Right lobe of liver (tissue), 6 donors: ENCODE data around the gene CPA2. TPM values are rescaled to one million over a fixed set of nuclear protein-coding genes. Genes with fewer than 3 reads are reported as not detected.

Experiments used
- ATAC-seq, 4 donors: fragments of 200-7000 bp; cut with Tn5 transposase; one replicate each; pipeline ENCODE4 v1.9.1; 2020; ENCODE audit warnings: mild to moderate bottlenecking in 4 of 4, moderate library complexity in 4 of 4
- DNase-seq, 3 donors: peaks; one replicate each; pipeline ENCODE4 v3.0.0-alpha.2; 2020
- H3K27ac ChIP-seq, 3 donors: fragments of 200-600 bp; one replicate each; pipeline ENCODE4 v1.8.0; 2022
- H3K27me3 ChIP-seq, 2 donors: fragments of 200-600 bp; one replicate each; pipeline ENCODE4 v1.8.0; 2022
- H3K36me3 ChIP-seq, 4 donors: fragments of 200-600 bp; sonication (generic) in 1 of 4; one replicate each; pipeline versions ENCODE4 v1.5.1 to v1.8.0; 2017 to 2022; ENCODE audit warnings: control low read depth in 1 of 4
- H3K4me1 ChIP-seq, 4 donors: fragments of 200-600 bp; sonication (generic) in 1 of 4; one replicate each; pipeline versions ENCODE4 v1.5.1 to v1.8.0; 2017 to 2022; ENCODE audit warnings: control low read depth in 1 of 4
- H3K4me3 ChIP-seq, 3 donors: fragments of 200-600 bp; one replicate each; pipeline ENCODE4 v1.8.0; 2022
- H3K9me3 ChIP-seq, 4 donors: fragments of 200-600 bp; sonication (generic) in 1 of 4; one replicate each; pipeline versions ENCODE4 v1.5.1 to v1.8.0; 2017 to 2022; ENCODE audit warnings: control low read depth in 1 of 4
- POLR2A ChIP-seq: fragments of 450-650 bp; IDR thresholded peaks from one replicate; pipeline ENCODE4 v1.6.1; 2017; ENCODE audit warnings: antibody characterized with exemption, mild to moderate bottlenecking
- WGBS: methylation state at CpG from one replicate; pipeline ENCODE4 v1.1.6; 2018; ENCODE audit warnings: low coverage, low lambda C conversion rate; ENCODE audit not compliant: insufficient coverage; ENCODE audit errors: missing lambda C conversion rate; 5-methylcytosine and 5-hydroxymethylcytosine counted together
- intact Hi-C, 2 donors: fragments of 100-400 bp; cut with DNase I; formaldehyde crosslinking; loops; one replicate each; pipeline versions ENCODE4 v1.11.2 to v1.14.1; 2022
- long read RNA-seq: library from polyadenylated mRNA; unstranded; transcript quantifications from one replicate; pipeline ENCODE4 v2.0.0, GENCODE V29; 2019
- total RNA-seq, 6 experiments: library from RNA; depleted of rRNA in 2 of 6; stranded (reverse); fragments of >200 nt in 2 of 6; fragmentation: NEBNext Ultra II Directional in 3 of 6; extraction: Animal tissue kit (Norgen Biotek cat#: 25700) in 3 of 6; gene quantifications; one replicate each; pipeline versions ENCODE4 v1.1.0 to v1.2.4, GENCODE V29; 2016 to 2023
- TF ChIP-seq, protein P1 (sequence below), 4 donors: fragments of 200-600 bp in 3 of 4; fragments of 450-650 bp in 1 of 4; IDR thresholded peaks; one replicate each; pipeline versions ENCODE4 v1.5.1 to v1.8.0; 2016 to 2022; ENCODE audit warnings: antibody characterized with exemption in 4 of 4, mild to moderate bottlenecking in 2 of 4
- donor health status: DM: no; HTN: yes; CAD: no.
- donor health status: DM: no; HTN: no; CAD: no.
- donor health status: DM: no; HTN: no; CAD: no.
- donor health status: DM: no; HTN: yes; CAD: no.
- donor health status: DM: no; HTN: yes; CAD: no.

The CPA2 gene
- total RNA-seq: not detected
- long read RNA-seq: 0 reads

- no peak for DNase-seq
- intact Hi-C loops: no loop called here
These were observed at the start of gene CPA2 for GRCh38 chr7:130266258-130266960. TSS of gene CPA2 (plus strand) at chr7:130266863. CDS start at chr7:130266882, 19 bp downstream.

DNA sequence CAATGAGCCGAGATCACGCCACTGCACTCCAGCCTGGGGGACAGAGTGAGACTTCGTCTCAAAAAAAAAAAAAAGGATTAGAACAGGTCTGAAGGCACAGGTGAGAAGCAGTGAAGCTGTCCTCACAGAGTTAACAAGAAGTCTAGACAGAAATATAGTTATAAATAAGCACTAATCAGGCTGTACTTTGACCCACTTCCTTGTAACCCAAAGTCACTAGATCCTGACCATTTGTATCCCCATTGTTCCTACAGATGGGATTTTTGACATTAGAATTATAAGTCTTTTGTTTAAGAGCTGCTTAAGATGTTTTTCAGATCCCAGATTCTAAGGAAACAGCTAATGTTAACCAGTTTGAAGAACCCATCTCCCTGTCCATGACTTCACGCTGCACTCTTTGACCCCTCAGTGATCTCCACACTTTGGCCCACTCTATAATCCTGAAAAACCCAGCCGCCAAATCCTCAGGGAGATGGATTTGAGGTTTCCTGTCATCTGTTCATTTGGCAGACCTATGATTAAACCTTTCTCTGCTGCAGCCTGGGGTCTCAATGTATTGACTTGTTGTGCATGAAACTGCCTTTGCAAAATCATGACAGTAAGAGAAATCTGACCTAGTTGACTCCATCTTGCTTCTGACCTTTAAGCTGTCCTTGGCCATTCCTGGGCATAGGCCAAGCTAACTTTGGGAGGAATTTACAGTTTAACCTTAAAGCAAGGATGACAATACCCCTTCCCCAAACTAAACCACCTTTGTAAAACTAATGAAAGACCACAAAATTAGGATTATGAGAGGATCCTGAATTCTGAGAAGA, 47.6 kb upstream of the CPA2 start:
- no peaks in the 10 kb centered on the region for H3K9me3 ChIP-seq

More at GRCh38 chr7:130266258-130266960, at the start of gene CPA2:
- WGBS: 67% methylated on average over 2 of the region's 3 CpGs
- H3K27ac ChIP-seq: no peak within 1 kb of the TSS
- H3K27me3 ChIP-seq: no peaks in the 10 kb centered on the region
- TF ChIP-seq, protein P1, sequence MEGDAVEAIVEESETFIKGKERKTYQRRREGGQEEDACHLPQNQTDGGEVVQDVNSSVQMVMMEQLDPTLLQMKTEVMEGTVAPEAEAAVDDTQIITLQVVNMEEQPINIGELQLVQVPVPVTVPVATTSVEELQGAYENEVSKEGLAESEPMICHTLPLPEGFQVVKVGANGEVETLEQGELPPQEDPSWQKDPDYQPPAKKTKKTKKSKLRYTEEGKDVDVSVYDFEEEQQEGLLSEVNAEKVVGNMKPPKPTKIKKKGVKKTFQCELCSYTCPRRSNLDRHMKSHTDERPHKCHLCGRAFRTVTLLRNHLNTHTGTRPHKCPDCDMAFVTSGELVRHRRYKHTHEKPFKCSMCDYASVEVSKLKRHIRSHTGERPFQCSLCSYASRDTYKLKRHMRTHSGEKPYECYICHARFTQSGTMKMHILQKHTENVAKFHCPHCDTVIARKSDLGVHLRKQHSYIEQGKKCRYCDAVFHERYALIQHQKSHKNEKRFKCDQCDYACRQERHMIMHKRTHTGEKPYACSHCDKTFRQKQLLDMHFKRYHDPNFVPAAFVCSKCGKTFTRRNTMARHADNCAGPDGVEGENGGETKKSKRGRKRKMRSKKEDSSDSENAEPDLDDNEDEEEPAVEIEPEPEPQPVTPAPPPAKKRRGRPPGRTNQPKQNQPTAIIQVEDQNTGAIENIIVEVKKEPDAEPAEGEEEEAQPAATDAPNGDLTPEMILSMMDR (IDR thresholded peaks at IDR 0.05): no peak
- no peak for TF ChIP-seq POLR2A
- no peak within 1 kb of the TSS for H3K4me3 ChIP-seq
- H3K4me1 ChIP-seq: no peaks in the 10 kb centered on the region
- no peak for ATAC-seq
- no peaks in the 10 kb centered on the region for H3K36me3 ChIP-seq
- H3K9me3 ChIP-seq: no peaks in the 10 kb centered on the region

GRCh38 chr7:130219871-130220270, 46.8 kb upstream of the CPA2 start:
- Histone ChIP-seq H3K27ac (no peak overlapping the region), H3K4me3 (no peak overlapping the region), H3K27me3 (no peaks in the 10 kb centered on the region), H3K9me3 (no peaks in the 10 kb centered on the region), H3K4me1 (no peaks in the 10 kb centered on the region), H3K36me3 (no peaks in the 10 kb centered on the region)
- WGBS: 75% methylated on average over 9 of the region's 9 CpGs
- TF ChIP-seq, protein P1 (IDR thresholded peaks at IDR 0.05): no peak
- TF ChIP-seq POLR2A: no peak
- no peak for DNase-seq
- ATAC-seq: no peak
- intact Hi-C loops: no loop called here

More for the DNA sequence above, 47.6 kb upstream of the CPA2 start:
- no peak overlapping the region for H3K4me3 ChIP-seq
- no peak for ATAC-seq
- WGBS: 82% methylated on average over 5 of the region's 5 CpGs
- no peaks in the 10 kb centered on the region for H3K36me3 ChIP-seq
- TF ChIP-seq, protein P1 (IDR thresholded peaks at IDR 0.05): no peak
- TF ChIP-seq POLR2A: no peak
- H3K4me1 ChIP-seq: no peaks in the 10 kb centered on the region
- H3K27ac ChIP-seq: no peak overlapping the region
- intact Hi-C loops: no loop called here
- DNase-seq: no peak
- no peaks in the 10 kb centered on the region for H3K27me3 ChIP-seq

DNA sequence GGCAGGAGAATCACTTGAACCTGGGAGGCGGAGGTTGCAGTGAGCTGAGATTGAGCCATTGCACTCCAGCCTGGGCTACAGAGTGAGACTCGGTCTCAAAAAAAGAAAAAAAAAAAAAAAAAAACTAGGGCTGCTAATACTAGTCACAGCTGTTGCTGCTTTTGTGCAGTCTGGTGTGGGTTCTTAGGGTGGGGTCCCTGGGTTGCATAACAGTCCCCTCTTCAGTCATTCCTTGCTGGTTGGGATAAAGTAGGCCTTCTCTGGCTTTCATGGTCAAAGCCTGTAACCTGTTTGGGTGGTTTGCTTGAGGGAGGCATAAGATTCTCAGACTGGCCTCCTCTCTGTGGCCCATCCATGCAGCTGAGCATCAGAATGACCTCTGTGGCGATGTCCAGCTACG, 44.9 kb upstream of the CPA2 start:
- intact Hi-C loops: no loop called here
- Histone ChIP-seq H3K27me3 (no peaks in the 10 kb centered on the region), H3K4me3 (no peak overlapping the region), H3K4me1 (no peaks in the 10 kb centered on the region), H3K27ac (no peak overlapping the region), H3K36me3 (no peaks in the 10 kb centered on the region), H3K9me3 (no peaks in the 10 kb centered on the region)
- ATAC-seq (no peak), DNase-seq (no peak)
- TF ChIP-seq, protein P1 (IDR thresholded peaks at IDR 0.05): no peak
- no peak for TF ChIP-seq POLR2A
- 80% methylated on average over 1 of the region's 4 CpGs for WGBS
